LHCN-M2 (cell line): ENCODE results near the gene SNU13. TPM values are rescaled to one million over a fixed set of nuclear protein-coding genes. Genes with fewer than 3 reads are reported as not detected.
"Not testable (repeated sequence)": the region's sequence is repeated elsewhere in the genome, so short reads cannot be mapped to it uniquely, and the experiment has no call there.

Experiments used
- DNase-seq: peaks from one replicate; pipeline ENCODE4 v3.0.0-alpha.2; 2012; ENCODE audit warnings: low read depth
- total RNA-seq: library from RNA; depleted of rRNA; stranded (reverse); fragments of >200 nt; gene quantifications from 2 replicates; pipeline ENCODE4 v1.2.3, GENCODE V29; 2014

Gene SNU13
- total RNA-seq, 1 experiment from 2014 or later, result 141 TPM

DNA sequence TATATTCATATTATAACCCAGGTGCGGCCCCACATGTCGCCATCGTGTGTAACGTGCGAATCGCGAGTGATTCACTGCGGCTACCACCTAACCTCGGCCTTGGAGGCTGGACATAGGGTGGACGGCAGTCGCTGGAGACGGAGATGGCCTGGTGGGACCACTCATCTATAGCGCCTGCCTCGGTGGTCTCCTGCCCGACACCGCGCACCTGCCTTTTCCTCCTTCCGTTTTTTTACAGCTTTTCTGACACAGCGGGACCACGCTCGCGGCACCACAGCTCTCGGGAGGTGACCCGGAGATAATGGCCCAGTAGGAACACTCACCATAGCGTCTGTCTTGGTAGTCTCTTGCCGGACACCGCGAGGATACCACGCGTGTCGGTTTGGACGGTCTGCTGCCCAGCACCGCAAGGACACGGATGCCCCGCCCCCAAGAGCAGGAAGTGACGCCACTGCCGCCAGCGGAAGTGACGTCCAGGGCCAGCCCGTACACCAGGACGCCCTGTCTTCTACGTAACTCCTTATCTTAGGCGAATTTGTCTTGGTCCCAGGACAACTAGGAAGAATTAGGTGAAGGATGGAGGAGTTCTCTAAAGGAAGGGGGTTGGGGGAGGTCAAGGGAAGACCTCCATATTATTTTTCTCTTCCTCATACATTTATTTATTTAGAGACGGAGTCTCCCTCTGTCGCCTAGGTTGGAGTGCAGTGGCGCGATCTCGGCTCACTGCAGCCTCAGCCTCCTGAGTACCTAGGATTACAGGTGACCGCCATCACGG is 6.4 kb downstream of the SNU13 start:
- DNase-seq, result peak; percentile 73

DNA sequence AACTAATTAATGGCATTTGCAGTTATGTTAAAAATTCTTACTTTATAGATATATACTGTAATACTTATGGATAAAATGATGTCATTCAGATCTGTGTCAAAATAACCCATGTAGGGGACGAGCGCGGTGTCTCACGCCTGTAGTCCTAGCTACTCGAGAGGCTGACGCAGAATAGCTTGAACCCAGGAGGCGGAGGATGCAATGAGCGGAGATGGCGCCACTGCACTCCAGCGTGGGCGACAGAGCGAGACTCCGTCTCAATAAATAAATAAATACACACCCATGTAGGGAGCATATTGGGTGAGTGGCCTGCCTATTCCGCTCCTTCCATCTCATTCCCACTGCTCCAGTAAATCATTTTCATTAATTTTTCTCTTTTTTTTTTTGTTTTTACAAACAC is 7.1 kb downstream of the SNU13 start:
- DNase-seq, result no peak

DNA sequence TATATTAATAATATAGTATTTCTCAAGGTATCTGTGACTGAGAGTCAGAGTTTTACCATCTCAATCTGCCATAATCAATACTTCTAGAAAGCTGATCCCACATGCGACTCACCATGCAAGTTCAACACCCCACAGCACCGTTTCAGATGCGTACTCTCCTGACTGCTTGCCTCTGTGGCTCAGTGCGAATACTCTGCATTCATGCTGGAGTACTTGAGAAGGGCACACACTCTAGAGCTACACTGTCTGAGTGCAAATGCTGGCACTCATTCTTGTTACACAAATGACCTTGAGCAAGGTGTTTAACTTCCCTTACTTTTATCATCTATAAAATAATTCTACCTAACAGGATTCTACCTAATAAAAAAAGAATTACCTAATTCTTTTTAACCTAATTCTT is 12.5 kb downstream of the SNU13 start:
- no peak for DNase-seq

DNA sequence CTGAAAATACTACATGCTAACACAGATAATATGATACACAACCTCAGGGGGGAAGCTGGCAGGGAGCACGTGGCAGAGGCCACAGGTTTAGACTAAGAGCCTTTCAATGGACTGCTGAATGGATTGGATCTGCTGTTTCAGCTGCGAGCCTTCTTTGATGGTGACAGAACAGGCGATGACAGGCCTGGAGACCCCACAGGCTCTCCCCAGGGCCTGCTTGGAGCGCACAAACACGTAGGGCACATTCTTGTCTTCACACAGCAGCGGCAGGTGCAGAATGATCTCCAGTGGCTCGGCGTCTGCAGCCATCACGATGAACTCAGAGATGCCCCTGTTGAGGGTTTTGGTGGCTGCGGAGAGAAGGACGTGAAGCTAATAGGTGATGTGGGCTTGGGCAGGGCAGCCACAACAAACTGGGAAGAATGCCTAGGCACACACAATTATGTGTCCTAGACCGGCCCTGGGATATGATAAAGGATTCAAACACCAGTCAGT is 13.8 kb downstream of the SNU13 start:
- DNase-seq, result no peak

DNA sequence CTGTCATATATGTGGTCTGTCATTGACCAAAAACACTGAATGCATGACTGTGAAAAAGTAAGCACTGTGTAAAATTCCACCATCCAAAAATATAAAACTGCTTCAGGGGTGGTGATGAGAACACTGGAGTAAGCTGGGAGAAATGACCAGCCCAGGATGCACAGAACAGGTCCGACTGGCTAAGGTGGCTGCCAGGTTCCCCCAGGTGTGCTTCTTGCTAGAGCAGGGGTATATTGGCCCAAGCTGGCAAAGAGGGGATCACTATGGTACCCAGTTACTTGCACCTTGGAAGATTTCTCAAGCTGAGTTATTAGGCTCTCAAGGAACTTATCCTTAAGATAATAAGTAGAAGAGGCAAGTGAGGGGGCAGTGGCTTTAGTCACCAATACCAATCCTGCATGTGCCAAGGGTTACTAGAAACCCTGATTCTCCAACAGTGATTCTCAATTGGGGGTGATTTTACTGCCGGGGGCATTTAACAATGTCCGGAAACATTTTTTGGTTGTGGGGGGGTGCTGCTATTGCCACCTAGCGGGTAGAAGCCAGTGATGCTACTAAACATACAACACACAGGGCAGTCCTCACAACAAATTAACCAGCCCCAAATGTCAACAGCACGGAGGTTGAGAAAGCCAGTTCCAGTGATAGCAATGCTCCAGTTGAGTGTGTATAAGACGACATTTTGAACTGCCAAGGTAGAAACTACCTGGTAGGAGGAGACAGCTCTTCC is 15.7 kb downstream of the SNU13 start:
- DNase-seq, result no peak

DNA sequence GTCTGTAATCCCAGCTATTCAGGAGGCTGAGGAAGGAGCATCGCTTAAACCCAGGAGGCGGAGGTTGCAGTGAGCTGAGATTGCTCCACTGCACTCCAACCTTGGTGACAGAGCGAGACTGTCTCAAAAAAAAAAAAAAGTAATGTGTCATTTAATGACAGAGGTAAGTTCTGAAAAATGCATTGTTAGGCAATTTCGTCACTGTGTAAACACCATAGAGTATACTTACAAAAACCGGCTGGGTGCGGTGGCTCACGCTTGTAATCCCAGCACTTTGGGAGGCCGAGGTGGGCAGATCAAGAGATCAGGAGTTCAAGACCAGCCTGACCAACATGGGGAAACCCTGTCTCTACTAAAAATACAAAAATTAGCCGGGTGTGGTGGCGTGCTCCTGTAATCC is 16.6 kb downstream of the SNU13 start:
- DNase-seq, result not testable (repeated sequence)

DNA sequence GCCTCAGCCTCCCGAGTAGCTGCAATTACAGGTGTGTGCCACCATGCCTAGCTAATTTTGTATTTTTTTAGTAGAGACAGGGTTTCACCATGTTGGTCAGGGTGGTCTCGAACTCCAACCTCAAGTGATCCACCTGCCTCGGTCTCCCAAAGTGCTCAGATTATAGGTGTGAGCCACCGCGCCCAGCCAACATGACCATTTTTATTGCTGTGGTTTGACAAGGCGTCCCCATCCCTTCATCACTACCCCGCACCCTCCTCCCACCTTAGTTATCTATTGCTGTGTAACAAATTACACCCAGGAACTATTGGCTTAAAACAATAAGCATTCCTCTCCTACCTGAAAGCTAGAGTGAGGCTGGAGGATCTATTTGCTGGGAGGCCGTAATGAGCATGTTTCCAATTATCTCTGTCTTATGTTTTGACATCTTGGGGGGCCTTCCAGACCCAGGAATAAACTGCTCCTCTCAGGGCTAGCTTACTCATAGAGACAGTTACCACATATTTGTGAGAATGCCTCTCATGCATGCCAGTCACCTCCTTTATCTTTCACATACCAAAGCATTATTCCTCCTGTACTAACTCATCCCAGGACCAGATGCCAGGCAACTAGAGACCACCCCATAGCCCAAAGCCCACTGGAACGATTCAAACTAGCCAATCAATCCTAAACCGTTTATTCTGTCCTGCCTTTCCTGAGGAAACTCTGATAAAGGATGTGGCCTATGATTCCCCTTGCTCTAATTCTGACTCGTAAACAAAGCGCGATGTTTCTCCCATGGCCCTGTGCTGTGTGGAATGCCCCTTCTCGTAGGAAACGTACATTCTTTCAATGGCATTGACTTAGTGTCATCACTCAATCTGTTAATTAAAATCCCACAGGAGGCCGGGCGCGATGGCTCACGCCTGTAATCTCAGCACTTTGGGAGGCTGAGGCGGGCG is 19.4 kb downstream of the SNU13 start:
- peak; percentile 57 for DNase-seq

DNA sequence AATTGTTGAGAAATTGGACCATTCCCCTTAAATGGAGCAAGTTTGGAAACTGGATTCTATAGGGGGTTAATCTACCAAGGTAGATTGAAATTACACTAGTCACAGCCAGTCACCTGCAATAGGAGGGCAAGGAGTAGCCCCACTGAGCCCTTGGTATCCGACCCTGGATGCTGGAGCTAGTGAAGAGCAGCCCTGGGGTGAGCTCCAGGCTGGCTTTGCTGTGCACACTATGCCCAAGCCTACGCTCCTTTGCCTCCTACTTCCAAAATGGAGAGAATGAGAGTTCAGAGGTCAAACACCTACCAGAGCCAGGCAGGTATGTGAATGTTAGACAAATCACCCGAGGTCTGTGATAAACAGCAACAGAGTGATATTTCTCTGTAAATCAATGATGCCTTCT is 23.7 kb downstream of the SNU13 start:
- DNase-seq, result no peak

DNA sequence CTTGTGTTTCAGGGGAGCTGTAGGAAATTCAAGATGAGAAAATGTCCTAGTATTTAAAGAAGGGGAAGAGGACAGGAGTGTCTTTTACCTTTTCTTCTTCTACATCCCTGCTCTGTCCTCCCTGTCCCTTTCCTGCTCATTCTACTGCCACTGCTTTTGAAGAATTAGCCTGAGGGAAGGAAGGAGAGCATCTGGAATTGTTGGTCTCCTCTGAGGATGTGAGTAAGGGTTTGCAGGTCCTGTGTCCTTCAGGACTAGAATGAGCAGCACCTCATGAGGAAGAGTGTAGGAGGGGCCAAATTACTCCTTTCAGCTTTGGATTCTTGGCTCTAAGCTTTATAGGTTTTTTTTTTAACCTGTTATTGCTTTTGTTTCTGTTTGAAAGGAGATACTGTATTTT is 24.2 kb downstream of the SNU13 start:
- DNase-seq, result no peak

DNA sequence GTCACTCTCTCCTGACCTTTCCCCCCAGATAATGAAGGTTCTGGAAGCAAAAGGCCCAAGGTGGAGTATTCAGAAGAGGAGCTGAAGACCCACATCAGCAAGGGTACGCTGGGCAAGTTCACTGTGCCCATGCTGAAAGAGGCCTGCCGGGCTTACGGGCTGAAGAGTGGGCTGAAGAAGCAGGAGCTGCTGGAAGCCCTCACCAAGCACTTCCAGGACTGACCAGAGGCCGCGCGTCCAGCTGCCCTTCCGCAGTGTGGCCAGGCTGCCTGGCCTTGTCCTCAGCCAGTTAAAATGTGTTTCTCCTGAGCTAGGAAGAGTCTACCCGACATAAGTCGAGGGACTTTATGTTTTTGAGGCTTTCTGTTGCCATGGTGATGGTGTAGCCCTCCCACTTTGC is 25.1 kb downstream of the SNU13 start:
- DNase-seq, result not testable (repeated sequence)

DNA sequence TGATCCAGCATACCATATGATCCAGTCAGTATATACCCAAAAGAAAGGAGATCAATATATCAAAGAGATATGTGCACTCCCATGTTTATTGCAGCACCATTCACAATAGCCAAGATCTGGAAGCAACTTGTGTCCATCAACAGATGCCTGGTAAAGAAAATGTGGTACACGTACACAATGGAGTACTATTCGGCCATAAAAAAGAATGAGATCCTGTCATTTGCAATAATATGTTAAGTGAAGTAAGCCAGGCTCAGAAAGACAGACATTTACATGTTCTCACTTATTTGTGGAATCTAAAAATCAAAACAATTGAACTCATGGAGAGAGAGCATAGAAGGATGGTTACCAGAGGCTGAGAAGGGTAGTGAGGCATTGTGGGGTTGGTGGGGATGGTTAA is 27.0 kb downstream of the SNU13 start:
- no peak for DNase-seq

DNA sequence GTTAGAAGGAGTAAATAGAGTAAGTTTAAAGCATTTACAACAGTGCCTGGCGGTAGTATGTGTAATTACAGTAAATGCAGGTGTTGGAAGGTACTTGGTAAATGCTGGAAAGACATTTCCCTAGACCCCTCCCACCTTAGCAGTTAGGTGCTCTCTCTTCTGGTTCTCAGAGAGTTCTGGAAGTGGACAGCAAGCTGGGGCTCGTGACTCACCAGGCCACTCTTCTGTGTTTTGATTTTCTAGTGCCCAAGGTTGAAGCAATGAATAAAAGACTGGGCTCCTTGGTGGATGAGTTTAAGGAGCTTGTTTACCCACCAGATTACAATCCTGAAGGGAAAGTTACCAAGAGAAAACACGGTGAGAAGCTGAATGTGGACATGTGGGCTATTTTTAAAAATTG is 27.6 kb downstream of the SNU13 start:
- no peak for DNase-seq

DNA sequence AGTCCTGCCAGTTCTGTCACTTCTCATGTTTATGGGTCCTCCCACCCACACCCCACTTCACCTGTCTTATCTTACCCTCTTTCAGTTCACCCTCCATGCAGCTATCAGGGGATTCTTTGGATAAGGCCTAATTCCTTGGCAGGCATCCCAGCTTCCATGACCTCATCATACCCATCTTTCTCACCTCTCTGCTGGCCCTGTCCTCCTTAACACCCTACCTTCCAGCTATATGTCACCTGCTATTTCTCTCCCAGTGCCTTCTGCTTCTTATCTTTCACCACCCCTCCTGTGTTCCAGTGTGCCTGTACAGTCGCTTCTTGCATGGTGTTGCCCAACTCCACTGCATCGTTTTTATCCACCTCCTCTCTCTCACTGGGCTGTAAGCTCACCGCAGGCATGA is 28.3 kb downstream of the SNU13 start:
- no peak for DNase-seq

DNA sequence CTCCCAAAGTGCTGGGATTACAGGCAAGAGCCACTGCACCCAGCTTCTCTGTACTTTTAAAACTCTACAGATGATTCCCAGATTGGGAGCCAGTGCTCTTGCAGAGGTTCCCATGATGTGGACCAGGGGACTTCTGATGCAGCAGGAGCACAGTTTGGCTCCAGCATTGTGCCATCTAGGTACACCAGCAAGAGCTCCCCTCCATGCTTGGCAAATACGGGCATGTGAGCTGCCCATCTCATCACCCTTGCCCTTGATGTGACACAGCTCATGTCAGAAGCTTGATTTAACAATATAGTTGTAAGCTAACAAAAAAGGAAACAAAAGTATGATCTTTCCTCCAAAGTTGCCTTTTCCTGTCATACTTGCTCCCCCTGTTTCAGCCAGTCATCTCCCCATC is 28.7 kb downstream of the SNU13 start:
- no peak for DNase-seq

DNA sequence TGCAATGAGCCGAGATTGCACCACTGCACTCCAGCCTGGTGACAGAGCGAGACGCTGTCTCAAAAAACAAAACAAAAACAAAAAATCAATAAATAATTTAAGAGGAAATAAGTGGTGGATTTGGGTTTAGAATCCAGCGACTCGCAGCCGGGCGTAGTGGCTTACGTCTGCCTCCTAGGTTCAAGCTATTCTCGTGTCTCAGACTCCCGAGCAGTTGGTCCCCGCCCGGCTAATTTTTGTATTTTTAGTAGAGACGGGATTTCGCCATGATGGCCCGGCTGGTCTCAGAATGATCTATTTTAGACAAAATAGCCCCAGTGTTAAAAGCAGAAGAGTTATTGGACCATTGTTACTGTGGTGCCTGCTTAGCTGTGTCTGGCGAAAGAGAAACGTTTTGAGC is 29.8 kb downstream of the SNU13 start:
- DNase-seq, result no peak

DNA sequence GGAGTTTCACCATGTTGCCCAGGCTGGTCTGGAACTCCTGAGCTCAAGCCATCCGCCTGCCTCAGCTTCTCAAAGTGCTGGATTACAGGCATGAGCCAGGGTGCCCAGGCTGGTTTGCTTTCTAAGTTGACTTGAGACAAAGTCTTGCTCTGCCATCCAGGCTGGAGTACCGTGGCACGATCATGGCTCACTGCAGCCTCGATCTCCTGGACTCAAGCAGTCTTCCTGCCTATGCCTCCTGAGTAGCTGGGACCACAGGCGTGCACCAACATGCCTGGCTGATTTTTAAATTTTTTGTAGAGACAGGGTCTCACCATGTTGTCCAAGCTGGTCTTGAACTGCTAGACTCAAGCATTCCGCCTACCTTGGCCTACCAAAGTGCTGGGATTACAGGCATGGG is 31.0 kb downstream of the SNU13 start:
- no peak for DNase-seq

DNA sequence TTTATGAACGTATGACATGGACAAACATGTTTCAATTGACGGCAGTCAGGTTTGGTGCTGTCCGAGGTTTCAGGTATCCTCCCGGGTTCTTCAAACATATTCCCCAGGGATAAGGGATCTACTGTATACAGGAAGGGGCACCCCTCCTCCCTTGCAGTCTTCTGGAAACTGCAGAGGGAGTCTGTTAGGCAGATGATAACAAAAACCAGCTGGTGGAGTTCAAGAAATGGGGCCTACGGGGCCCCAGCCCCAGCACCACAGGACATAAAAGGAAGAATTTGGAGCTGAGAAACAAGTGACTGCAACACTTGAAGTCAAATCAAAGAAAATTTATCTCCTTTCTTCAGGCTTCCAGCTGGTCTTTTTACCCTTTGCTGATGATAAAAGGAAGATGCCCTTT is 32.1 kb downstream of the SNU13 start:
- no peak for DNase-seq

DNA sequence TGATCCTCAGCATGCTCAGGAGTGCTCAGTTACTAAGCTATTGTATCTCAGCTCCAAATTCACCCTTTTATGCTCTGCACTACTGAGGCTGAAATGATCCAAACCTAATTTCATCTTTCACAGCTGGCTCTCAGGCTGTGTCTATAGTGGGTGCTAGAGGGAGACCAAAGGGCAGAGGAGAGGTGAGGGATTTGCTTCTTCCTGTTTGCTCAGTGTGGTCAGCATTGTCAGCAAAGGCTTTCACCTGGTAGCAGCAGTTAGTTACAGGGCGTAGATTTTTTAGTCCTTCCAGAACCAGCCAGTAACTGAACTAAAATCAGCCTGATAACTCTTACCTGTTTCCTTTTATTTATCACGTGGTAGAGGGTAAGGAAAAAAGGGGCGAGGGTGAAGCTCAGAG is 34.3 kb downstream of the SNU13 start:
- DNase-seq, result no peak

DNA sequence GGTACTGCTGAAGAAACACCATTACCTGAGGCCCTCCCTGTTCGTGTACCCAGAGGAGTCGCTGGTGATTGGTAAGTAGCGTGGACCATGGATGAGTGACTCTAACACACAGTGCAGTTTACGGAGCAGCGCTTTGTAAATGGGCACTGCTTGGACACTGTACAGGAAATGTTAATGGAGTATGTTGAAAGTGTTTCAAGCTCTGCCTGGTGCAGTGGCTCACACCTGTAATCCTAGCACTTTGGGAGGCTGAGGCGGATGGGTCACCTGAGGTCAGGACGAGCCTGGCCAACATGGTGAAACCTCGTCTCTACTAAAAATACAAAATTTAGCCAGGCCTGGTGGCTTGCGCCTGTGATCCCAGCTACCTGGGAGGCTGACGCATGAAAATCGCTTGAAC is 37.8 kb downstream of the SNU13 start:
- no peak for DNase-seq

DNA sequence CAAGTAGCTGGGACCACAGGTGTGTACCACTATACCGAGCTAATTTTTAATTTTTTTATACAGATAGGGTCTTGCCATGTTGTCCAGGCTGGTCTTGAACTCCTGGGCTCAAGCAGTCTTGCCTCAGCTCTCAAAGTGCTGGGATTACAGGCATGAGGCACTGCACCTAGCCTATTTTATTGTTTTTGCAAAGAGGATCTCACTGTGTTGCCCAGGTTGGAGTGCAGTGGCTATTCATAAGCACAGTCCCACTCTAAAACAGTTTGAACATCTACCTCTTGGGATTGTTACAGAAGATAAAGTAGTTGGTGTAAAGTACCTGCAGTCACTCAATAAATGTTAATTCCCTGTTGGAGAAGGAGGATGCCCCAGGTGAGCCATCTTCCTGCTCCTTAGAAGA is 38.4 kb downstream of the SNU13 start:
- DNase-seq, result no peak

DNA sequence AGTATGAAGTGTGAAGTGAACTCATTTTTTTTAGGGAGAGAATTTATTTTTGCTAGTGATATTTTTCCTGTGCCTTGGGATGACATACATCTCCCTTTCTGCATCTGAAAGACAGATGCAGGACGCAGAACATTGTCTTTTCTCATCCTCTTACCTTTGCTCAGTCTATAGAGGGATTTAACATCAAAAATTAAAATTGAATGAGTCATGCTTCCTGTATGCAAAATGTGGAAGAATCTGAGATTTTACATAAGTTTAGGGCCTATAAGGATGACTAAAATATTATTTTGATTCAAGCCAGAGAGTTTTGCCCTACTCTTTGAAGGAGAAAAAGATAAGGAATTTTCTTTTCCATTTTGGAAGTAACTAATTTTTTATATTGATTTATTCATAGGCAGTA is 40.2 kb downstream of the SNU13 start:
- no peak for DNase-seq

DNA sequence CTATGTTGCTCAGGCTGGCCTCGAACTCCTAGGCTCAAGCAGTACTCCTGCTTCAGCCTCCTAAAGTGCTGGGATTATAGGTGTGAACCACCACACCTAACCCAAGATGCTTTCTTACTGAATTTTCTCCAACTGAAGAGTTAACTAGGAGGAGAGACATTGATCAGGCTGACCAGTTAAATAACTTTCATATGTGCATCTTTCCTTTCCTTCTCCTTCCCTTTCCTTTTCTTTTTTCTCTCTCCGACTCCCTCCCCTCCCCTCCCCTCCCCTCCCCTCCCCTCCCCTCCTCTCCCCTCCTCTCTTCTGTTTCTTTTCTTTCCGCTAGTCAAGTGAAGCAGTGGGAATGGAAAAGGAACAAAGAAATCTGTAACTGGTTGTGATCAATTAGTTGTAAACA is 40.9 kb downstream of the SNU13 start:
- no peak for DNase-seq
